ENCODE results near the gene CDK14. TPM values are rescaled to one million over a fixed set of nuclear protein-coding genes. Genes with fewer than 3 reads are reported as not detected.
"Not testable (repeated sequence)": the region's sequence is repeated elsewhere in the genome, so short reads cannot be mapped to it uniquely, and the experiment has no call there.

CDK14 gene
- total RNA-seq, 5 donors from 2014 or later (not counting 1 experiment from before 2014, with no cell fraction given): 0.86 to 6.6 (median 1.6) TPM

DNA sequence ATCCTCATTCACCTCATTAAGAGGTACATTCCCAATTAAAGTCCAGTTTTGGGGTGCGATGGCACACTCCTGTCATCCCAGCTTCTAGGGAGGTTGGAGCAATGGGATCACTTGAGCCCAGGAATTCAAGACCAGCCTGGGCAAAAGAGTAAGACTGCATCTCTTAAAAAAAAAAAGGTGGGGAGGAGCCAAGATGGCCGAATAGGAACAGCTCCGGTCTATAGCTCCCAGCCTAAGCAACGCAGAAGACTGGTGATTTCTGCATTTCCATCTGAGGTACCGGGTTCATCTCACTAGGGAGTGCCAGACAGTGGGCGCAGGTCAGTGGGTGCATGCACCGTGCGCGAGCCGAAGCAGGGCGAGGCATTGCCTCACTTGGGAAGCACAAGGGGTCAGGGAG is 577.1 kb downstream of the CDK14 start:
- H3K4me3 ChIP-seq (ENCODE audit: control insufficient read depth in 1 of 2, extremely low read depth in 1 of 2, low read length in 1 of 2); H3K4me1 ChIP-seq (ENCODE audit: control insufficient read depth in 1 of 2, extremely low read depth in 1 of 2, insufficient read depth in 2 of 2, low read length in 2 of 2); H3K36me3 ChIP-seq (ENCODE audit: control insufficient read depth in 2 of 2, extremely low read depth in 1 of 2, insufficient read depth in 1 of 2, low read length in 1 of 2); ATAC-seq (replicated peaks in 1 of 4); H3K36me3 Mint-ChIP-seq; H3K9me3 ChIP-seq; DNase-seq; H3K4me1 Mint-ChIP-seq; POLR2A ChIA-PET; H3K9me3 Mint-ChIP-seq; H3K27me3 ChIP-seq (replicated peaks in 1 of 2; ENCODE audit: control insufficient read depth in 2 of 2, extremely low read depth in 1 of 2, insufficient read depth in 2 of 2, low read length in 1 of 2); H3K4me3 Mint-ChIP-seq; H3K27ac ChIP-seq (ENCODE audit: low read length); H3K27ac Mint-ChIP-seq; H3K27me3 Mint-ChIP-seq; CTCF ChIA-PET: not testable (repeated sequence)
- WGBS (ENCODE audit: insufficient coverage): no CpG with 5 or more reads among the region's 11 CpGs

DNA sequence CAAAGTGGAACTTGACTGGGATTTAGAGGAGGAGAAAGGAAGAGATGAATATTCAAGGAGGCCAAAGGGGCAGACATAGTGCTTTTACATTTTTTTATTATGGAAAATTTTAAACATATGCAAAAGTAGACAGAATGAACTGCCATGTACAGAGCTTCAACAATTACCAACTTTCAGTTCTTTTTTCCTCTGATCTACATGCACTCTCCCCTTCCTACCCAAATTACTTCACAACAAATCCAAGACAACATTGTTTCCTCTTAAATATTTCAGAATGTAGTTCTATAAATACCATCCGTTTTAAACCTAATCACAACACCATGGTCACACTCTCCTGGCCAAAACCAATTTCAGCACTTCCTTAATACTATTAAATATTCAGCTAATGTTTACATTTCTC is 584.6 kb downstream of the CDK14 start:
- no CpG with 5 or more reads among the region's 1 CpG for WGBS (ENCODE audit: insufficient coverage)
- Mint-ChIP-seq H3K9me3 (no peaks in the 10 kb centered on the region), H3K27me3 (peaks cover 0 to 1% of the 10 kb centered on the region in 2 donors), H3K36me3 (no peaks in the 10 kb centered on the region), H3K4me3 (no peak overlapping the region), H3K27ac (no peak overlapping the region), H3K4me1 (no peaks in the 10 kb centered on the region)
- Histone ChIP-seq H3K9me3 (no peaks in the 10 kb centered on the region), H3K4me3 (ENCODE audit: control insufficient read depth in 1 of 2, extremely low read depth in 1 of 2, low read length in 1 of 2) (no peak overlapping the region), H3K27me3 (replicated peaks in 1 of 2; ENCODE audit: control insufficient read depth in 2 of 2, extremely low read depth in 1 of 2, insufficient read depth in 2 of 2, low read length in 1 of 2) (no peaks in the 10 kb centered on the region), H3K36me3 (ENCODE audit: control insufficient read depth in 2 of 2, extremely low read depth in 1 of 2, insufficient read depth in 1 of 2, low read length in 1 of 2) (no peaks in the 10 kb centered on the region), H3K4me1 (ENCODE audit: control insufficient read depth in 1 of 2, extremely low read depth in 1 of 2, insufficient read depth in 2 of 2, low read length in 2 of 2) (no peaks in the 10 kb centered on the region), H3K27ac (ENCODE audit: low read length) (no peak overlapping the region)
- ATAC-seq (replicated peaks in 1 of 4): no peak
- POLR2A ChIA-PET: no interaction called here
- CTCF ChIA-PET: no interaction called here
- no peak for DNase-seq

DNA sequence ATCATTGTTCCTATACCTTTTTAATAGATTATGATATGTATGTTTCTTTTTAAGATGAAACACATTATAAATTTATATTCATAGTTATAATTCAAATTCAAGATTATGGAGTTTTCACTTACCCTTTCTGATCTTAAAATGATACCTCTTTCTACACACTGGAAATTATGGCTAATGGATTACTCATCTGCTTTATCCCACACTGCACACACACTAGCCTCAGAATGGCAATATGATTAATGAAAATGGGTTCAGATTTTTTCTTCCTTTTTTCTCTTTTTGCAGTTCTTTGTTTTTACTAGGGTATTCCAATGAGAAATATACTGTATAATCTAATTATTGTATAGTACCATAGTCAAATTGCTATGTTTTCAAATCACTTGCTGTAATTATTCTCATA is 585.8 kb downstream of the CDK14 start:
- H3K36me3 Mint-ChIP-seq: no peaks in the 10 kb centered on the region
- H3K27me3 ChIP-seq (replicated peaks in 1 of 2; ENCODE audit: control insufficient read depth in 2 of 2, extremely low read depth in 1 of 2, insufficient read depth in 2 of 2, low read length in 1 of 2): no peaks in the 10 kb centered on the region
- no peak overlapping the region for H3K4me3 Mint-ChIP-seq
- CTCF ChIA-PET: no interaction called here
- no peaks in the 10 kb centered on the region for H3K36me3 ChIP-seq (ENCODE audit: control insufficient read depth in 2 of 2, extremely low read depth in 1 of 2, insufficient read depth in 1 of 2, low read length in 1 of 2)
- H3K4me1 Mint-ChIP-seq: no peaks in the 10 kb centered on the region
- ATAC-seq (replicated peaks in 1 of 4): no peak
- H3K9me3 ChIP-seq: no peaks in the 10 kb centered on the region
- H3K27ac ChIP-seq (ENCODE audit: low read length): no peak overlapping the region
- H3K27ac Mint-ChIP-seq: no peak overlapping the region
- POLR2A ChIA-PET: no interaction called here
- no peaks in the 10 kb centered on the region for H3K4me1 ChIP-seq (ENCODE audit: control insufficient read depth in 1 of 2, extremely low read depth in 1 of 2, insufficient read depth in 2 of 2, low read length in 2 of 2)
- H3K27me3 Mint-ChIP-seq: peaks cover 0 to 1% of the 10 kb centered on the region in 2 donors
- no peak overlapping the region for H3K4me3 ChIP-seq (ENCODE audit: control insufficient read depth in 1 of 2, extremely low read depth in 1 of 2, low read length in 1 of 2)
- no peak for DNase-seq
- no peaks in the 10 kb centered on the region for H3K9me3 Mint-ChIP-seq

DNA sequence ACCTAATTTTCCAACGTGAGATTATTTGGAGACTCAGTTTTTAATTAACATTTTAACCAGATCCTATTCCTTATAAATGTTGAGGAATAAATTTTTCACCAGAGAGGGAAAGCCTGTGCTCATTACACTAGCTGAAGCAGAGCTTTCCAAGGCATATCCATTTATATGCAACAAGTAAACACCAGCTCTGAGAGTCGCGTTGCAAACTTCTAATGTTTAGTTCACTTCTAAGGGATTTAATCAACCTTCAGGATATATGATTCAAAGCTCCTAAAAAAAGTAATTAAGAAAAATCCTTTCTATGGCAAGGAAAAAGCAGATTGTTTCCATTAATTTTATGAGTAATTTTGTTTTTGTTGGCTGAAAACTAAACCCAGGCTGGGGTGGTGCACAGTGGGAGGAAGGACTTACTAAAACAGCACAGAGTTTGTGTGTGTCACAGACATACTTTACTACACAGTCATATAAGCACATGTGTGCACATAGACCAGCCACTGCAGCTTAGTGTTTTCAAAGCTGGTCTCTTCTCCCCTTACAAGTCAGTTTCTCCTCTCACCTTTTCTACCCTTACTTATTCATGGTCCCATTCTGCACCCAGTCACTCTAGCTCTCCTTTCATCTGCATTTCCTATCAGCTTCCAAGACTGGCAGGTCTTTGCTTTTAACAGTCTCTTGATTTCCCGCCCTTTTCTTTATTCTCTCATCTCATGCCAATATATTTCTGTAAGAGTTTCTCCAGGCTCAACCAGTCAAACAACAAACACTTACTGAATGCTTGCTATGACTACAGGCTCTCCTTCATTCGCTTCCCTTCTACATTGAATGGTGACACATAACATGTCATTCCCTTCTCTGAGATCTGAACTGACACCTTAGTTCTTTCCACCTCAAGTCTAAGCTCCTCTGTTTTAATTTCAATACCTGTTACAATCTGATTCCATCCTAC is 587.0 kb downstream of the CDK14 start:
- H3K4me3 ChIP-seq (ENCODE audit: control insufficient read depth in 1 of 2, extremely low read depth in 1 of 2, low read length in 1 of 2): no peak overlapping the region
- Mint-ChIP-seq H3K4me1 (no peaks in the 10 kb centered on the region), H3K27me3 (peaks cover 0 to 1% of the 10 kb centered on the region in 2 donors), H3K9me3 (no peaks in the 10 kb centered on the region), H3K27ac (no peak overlapping the region), H3K36me3 (no peaks in the 10 kb centered on the region), H3K4me3 (no peak overlapping the region)
- no peak for DNase-seq
- H3K36me3 ChIP-seq (ENCODE audit: control insufficient read depth in 2 of 2, extremely low read depth in 1 of 2, insufficient read depth in 1 of 2, low read length in 1 of 2): no peaks in the 10 kb centered on the region
- no peaks in the 10 kb centered on the region for H3K27me3 ChIP-seq (replicated peaks in 1 of 2; ENCODE audit: control insufficient read depth in 2 of 2, extremely low read depth in 1 of 2, insufficient read depth in 2 of 2, low read length in 1 of 2)
- POLR2A ChIA-PET: no interaction called here
- ATAC-seq (replicated peaks in 1 of 4): no peak
- 79% methylated on average over 2 of the region's 5 CpGs for WGBS (ENCODE audit: insufficient coverage)
- CTCF ChIA-PET: no interaction called here
- H3K4me1 ChIP-seq (ENCODE audit: control insufficient read depth in 1 of 2, extremely low read depth in 1 of 2, insufficient read depth in 2 of 2, low read length in 2 of 2): no peaks in the 10 kb centered on the region
- no peak overlapping the region for H3K27ac ChIP-seq (ENCODE audit: low read length)
- no peaks in the 10 kb centered on the region for H3K9me3 ChIP-seq

DNA sequence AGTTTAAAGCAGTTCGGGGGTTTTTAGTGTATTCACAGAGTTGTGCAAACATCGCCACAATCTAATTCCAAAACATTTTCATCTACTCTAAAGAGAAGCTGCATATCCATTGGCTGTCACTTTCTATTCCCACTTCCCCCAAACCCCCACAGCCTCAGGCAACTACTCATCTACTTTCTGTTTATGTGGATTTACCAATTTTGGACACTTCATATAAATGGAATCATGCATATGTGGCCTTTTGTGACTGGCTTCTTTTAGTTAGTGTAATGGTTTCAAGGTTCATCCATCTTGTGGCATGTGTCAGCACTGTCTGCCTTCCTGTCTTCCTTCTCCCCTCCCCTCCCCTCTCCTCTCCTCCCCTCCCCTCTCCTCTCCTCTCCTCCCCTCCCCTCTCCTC is 589.6 kb downstream of the CDK14 start:
- no peaks in the 10 kb centered on the region for H3K4me1 Mint-ChIP-seq
- CTCF ChIA-PET: no interaction called here
- H3K36me3 Mint-ChIP-seq: no peaks in the 10 kb centered on the region
- POLR2A ChIA-PET: no interaction called here
- Histone ChIP-seq H3K9me3 (no peaks in the 10 kb centered on the region), H3K36me3 (ENCODE audit: control insufficient read depth in 2 of 2, extremely low read depth in 1 of 2, insufficient read depth in 1 of 2, low read length in 1 of 2) (no peaks in the 10 kb centered on the region), H3K4me1 (ENCODE audit: control insufficient read depth in 1 of 2, extremely low read depth in 1 of 2, insufficient read depth in 2 of 2, low read length in 2 of 2) (no peaks in the 10 kb centered on the region), H3K27me3 (replicated peaks in 1 of 2; ENCODE audit: control insufficient read depth in 2 of 2, extremely low read depth in 1 of 2, insufficient read depth in 2 of 2, low read length in 1 of 2) (no peaks in the 10 kb centered on the region), H3K27ac (ENCODE audit: low read length) (no peak overlapping the region), H3K4me3 (ENCODE audit: control insufficient read depth in 1 of 2, extremely low read depth in 1 of 2, low read length in 1 of 2) (no peak overlapping the region)
- WGBS (ENCODE audit: insufficient coverage): no CpG with 5 or more reads among the region's 2 CpGs
- no peak overlapping the region for H3K27ac Mint-ChIP-seq
- H3K9me3 Mint-ChIP-seq: no peaks in the 10 kb centered on the region
- H3K4me3 Mint-ChIP-seq: no peak overlapping the region
- H3K27me3 Mint-ChIP-seq: peaks cover 0 to 1% of the 10 kb centered on the region in 2 donors
- ATAC-seq (replicated peaks in 1 of 4) (no peak), DNase-seq (no peak)

DNA sequence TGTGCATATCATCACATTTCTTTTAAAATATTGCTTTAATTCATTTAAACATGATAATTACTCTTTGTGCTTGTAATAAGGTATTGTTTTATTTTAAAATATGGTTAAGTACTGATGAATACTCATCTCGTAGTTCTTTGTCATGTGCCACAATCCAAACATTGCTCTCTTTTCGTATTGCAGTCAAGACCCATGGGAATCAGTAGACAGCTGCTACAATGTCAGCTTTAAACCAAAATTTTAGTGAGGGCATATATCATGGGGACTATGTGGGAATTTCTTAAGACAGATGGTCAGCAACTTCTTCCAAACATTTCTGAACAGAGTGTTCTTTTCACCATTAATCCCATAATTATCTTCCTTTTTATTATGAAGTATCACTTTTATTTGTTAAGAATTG is 590.9 kb downstream of the CDK14 start:
- DNase-seq (no peak), ATAC-seq (replicated peaks in 1 of 4) (no peak)
- H3K27ac ChIP-seq (ENCODE audit: low read length): no peak overlapping the region
- H3K9me3 ChIP-seq: no peaks in the 10 kb centered on the region
- ChIA-PET POLR2A (no interaction called here), CTCF (no interaction called here)
- no peaks in the 10 kb centered on the region for H3K27me3 ChIP-seq (replicated peaks in 1 of 2; ENCODE audit: control insufficient read depth in 2 of 2, extremely low read depth in 1 of 2, insufficient read depth in 2 of 2, low read length in 1 of 2)
- H3K4me3 ChIP-seq (ENCODE audit: control insufficient read depth in 1 of 2, extremely low read depth in 1 of 2, low read length in 1 of 2): no peak overlapping the region
- H3K36me3 ChIP-seq (ENCODE audit: control insufficient read depth in 2 of 2, extremely low read depth in 1 of 2, insufficient read depth in 1 of 2, low read length in 1 of 2): no peaks in the 10 kb centered on the region
- H3K4me1 ChIP-seq (ENCODE audit: control insufficient read depth in 1 of 2, extremely low read depth in 1 of 2, insufficient read depth in 2 of 2, low read length in 2 of 2): no peaks in the 10 kb centered on the region
- H3K9me3 Mint-ChIP-seq: peaks cover 0 to 4% (median 0%) of the 10 kb centered on the region in 3 donors
- H3K4me3 Mint-ChIP-seq: no peak overlapping the region
- no peaks in the 10 kb centered on the region for H3K4me1 Mint-ChIP-seq
- no CpG with 5 or more reads among the region's 2 CpGs for WGBS (ENCODE audit: insufficient coverage)
- H3K27me3 Mint-ChIP-seq: peaks cover 0 to 1% of the 10 kb centered on the region in 2 donors
- H3K27ac Mint-ChIP-seq: no peak overlapping the region
- no peaks in the 10 kb centered on the region for H3K36me3 Mint-ChIP-seq
